ENCODE results near the gene SIGLEC6. TPM values are rescaled to one million over a fixed set of nuclear protein-coding genes. Genes with fewer than 3 reads are reported as not detected.

SIGLEC6 gene
- total RNA-seq, 1 donor from 2014 or later = 1.2 TPM

- Histone ChIP-seq H3K9me3 (no peaks in the 10 kb centered on the region), H3K4me3 (no peak overlapping the region), H3K27ac (no peak overlapping the region), H3K4me1 (no peaks in the 10 kb centered on the region), H3K27me3 (no peaks in the 10 kb centered on the region), H3K36me3 (no peaks in the 10 kb centered on the region)
- no peak for DNase-seq (ENCODE audit: extremely low spot score in 2 of 2)
- intact Hi-C loops (cut with DNase I) = no loop called here
- TF ChIP-seq POLR2A (IDR thresholded peaks at IDR 0.05) (no peak), POLR2AphosphoS5 (IDR thresholded peaks at IDR 0.05; ENCODE audit: insufficient read depth in 1 of 2, low read depth in 1 of 2) (no peak), CTCF (IDR thresholded peaks at IDR 0.05) (no peak)
These were observed 50.9 kb downstream of the SIGLEC6 start for GRCh38 chr19:51480590-51480989.

DNA sequence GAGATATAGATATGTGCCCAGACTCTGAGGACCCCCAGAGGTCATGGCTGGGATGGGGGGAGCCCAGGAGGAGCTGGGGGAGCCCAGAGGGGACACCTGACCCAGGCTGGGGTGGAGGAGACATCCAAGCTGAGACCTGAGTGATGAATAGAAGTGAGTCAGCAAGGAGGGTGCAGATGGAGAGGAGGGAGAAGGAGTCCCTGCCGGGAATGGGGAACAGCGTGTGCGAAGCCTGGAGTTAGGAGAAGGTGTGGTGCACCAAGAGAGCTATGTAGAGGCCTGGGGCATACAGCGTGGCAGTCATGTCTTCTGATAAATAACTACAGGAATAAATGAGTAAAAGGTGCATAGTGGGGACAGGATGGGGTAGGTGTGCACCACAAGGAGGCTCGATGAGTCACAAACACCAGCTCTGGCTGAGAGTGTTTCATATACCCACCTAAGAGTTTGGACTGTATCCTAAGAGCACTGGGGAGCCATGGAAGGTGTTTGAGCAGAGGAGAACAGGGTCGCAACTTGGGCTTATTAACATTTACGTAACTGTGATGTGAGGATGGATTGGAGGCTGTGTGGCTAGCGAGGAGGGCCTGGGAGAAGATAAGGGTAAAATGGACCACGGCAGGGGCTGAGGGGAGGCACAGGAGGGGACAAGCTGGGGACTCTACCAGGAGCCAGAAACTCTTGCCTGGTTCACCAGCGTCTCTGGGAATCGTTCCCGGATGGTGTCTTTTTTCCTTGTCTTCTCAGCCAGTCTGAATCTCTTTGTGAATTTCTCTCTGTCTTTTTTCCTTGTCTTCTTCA is 51.7 kb downstream of the SIGLEC6 start:
- intact Hi-C loops (cut with DNase I) = loop anchor here (10.0 kb wide), 1 partner anchor 305 kb away; no protein-coding TSS in a partner anchor
- no peak overlapping the region for H3K4me3 ChIP-seq
- no peaks in the 10 kb centered on the region for H3K4me1 ChIP-seq
- no peak for DNase-seq (ENCODE audit: extremely low spot score in 2 of 2)
- H3K36me3 ChIP-seq = no peaks in the 10 kb centered on the region
- H3K27me3 ChIP-seq = no peaks in the 10 kb centered on the region
- no peaks in the 10 kb centered on the region for H3K9me3 ChIP-seq
- no peak overlapping the region for H3K27ac ChIP-seq
- no peak for TF ChIP-seq POLR2A (IDR thresholded peaks at IDR 0.05)
- no peak for TF ChIP-seq CTCF (IDR thresholded peaks at IDR 0.05)
- no peak for TF ChIP-seq POLR2AphosphoS5 (IDR thresholded peaks at IDR 0.05; ENCODE audit: insufficient read depth in 1 of 2, low read depth in 1 of 2)

DNA sequence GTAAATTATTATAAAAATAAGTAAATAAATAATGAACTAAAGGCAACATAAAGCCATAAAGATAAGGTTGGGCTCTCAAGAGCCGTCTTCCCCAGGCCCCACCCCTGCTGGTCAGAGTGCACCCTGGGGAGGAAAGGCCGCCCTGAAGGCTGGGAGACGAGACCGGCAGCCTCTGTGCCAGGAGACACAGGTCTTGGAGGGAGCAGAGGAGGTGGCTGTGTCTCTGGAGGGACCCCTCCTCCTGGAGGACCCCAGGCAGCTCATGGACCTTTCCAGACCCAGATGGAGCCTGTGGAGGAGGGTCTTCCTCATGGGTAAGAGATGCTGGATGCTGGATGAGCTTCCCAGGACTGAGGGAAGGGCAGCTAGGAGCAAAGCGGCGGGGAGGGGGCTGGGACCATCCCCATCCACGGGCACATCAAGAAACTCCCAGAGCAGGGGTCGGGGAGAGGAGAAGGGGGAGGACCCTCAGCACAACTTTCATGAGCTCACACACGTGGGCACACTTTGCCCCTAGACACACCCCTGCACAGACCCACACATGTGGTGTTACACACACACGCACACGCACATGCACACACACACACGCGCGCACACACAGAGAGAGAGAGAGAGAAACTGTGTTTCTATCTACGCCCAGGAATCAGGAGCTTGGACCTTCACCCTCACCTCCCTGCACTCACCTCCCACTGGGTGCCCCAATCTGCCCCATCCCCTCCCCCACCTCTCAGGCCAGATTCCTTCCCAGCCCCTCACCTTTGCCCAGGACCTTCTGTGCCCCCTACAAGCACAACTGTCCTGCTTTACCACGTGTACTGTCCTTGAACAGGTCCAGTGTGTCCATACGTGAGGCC is 52.9 kb downstream of the SIGLEC6 start, which contains the start of gene CEACAM18:
Gene CEACAM18 (plus strand): TSS at position 159 of the 854 bp plus-strand sequence.
- no peak for TF ChIP-seq POLR2AphosphoS5 (IDR thresholded peaks at IDR 0.05; ENCODE audit: insufficient read depth in 1 of 2, low read depth in 1 of 2)
- TF ChIP-seq POLR2A (IDR thresholded peaks at IDR 0.05) = no peak
- TF ChIP-seq CTCF (IDR thresholded peaks at IDR 0.05) = no peak
- intact Hi-C loops (cut with DNase I) = loop anchor here (10.0 kb wide), 1 partner anchor 306 kb away; no protein-coding TSS in a partner anchor
- no peak within 1 kb of the TSS for H3K27ac ChIP-seq
- H3K4me3 ChIP-seq = no peak within 1 kb of the TSS
- no peaks in the 10 kb centered on the region for H3K27me3 ChIP-seq
- no peaks in the 10 kb centered on the region for H3K36me3 ChIP-seq
- no peak for DNase-seq (ENCODE audit: extremely low spot score in 2 of 2)
- no peaks in the 10 kb centered on the region for H3K9me3 ChIP-seq
- no peaks in the 10 kb centered on the region for H3K4me1 ChIP-seq

- no peak for DNase-seq (ENCODE audit: extremely low spot score in 2 of 2)
- Histone ChIP-seq H3K4me1 (no peaks in the 10 kb centered on the region), H3K27ac (no peak overlapping the region), H3K9me3 (no peaks in the 10 kb centered on the region), H3K27me3 (no peaks in the 10 kb centered on the region), H3K4me3 (no peak overlapping the region), H3K36me3 (no peaks in the 10 kb centered on the region)
- TF ChIP-seq POLR2AphosphoS5 (IDR thresholded peaks at IDR 0.05; ENCODE audit: insufficient read depth in 1 of 2, low read depth in 1 of 2) (no peak), POLR2A (IDR thresholded peaks at IDR 0.05) (no peak), CTCF (IDR thresholded peaks at IDR 0.05) (no peak)
- intact Hi-C loops (cut with DNase I) = loop anchor here (10.0 kb wide), 1 partner anchor 307 kb away; no protein-coding TSS in a partner anchor
These were observed 54.1 kb downstream of the SIGLEC6 start for GRCh38 chr19:51477344-51477743.
